ENCODE results near the gene HYLS1. TPM values are rescaled to one million over a fixed set of nuclear protein-coding genes. Genes with fewer than 3 reads are reported as not detected.

Gene HYLS1
- total RNA-seq, 1 donor: 10.4 TPM

DNA sequence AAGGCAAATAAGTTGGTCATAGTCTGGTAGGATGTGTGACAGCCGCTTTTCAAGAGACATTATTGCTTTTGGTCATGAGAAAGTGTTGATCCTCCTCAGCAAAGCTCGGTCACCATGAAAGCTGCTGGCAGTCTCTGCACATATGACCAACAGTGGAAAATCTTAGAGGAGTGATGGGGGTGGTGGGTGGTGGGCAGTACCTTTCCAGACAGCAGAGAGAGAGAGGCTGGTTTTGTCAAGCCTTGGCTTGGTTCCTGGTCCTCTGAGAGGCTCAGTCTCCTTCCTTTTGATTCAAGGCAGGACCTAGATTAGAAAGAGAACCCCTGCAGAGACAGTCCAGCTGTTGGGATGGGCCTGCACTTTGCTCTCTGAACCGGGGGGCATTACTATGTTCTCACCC is 38.3 kb downstream of the HYLS1 start:
- no peak overlapping the region for H3K4me3 ChIP-seq (ENCODE audit: low read depth, low read length)
- TF ChIP-seq, protein P1, sequence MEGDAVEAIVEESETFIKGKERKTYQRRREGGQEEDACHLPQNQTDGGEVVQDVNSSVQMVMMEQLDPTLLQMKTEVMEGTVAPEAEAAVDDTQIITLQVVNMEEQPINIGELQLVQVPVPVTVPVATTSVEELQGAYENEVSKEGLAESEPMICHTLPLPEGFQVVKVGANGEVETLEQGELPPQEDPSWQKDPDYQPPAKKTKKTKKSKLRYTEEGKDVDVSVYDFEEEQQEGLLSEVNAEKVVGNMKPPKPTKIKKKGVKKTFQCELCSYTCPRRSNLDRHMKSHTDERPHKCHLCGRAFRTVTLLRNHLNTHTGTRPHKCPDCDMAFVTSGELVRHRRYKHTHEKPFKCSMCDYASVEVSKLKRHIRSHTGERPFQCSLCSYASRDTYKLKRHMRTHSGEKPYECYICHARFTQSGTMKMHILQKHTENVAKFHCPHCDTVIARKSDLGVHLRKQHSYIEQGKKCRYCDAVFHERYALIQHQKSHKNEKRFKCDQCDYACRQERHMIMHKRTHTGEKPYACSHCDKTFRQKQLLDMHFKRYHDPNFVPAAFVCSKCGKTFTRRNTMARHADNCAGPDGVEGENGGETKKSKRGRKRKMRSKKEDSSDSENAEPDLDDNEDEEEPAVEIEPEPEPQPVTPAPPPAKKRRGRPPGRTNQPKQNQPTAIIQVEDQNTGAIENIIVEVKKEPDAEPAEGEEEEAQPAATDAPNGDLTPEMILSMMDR (IDR thresholded peaks at IDR 0.05; ENCODE audit: insufficient read depth, low read depth, low read length): no peak
- DNase-seq (ENCODE audit: low read depth): no peak

DNA sequence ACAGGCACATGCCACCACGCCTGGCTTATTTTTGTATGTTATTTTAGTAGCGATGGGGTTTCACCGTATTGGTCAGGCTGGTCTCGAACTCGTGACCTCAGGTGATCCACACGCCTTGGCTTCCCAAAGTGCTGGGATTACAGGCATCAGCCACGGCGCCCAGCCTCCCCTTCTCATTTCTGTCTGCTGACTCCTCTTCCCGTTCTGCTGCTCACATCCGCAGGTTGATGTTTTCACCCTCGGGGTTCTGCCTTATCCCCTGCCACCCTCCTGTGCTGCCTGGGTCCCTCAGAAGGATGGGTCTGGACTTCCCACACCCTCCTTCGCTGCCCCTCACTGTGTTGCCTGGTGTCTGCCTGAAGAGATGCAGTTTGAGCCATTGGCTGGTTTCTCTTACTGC is 39.2 kb downstream of the HYLS1 start:
- H3K4me3 ChIP-seq (ENCODE audit: low read depth, low read length): no peak overlapping the region
- no peak for DNase-seq (ENCODE audit: low read depth)
- TF ChIP-seq, protein P1 (IDR thresholded peaks at IDR 0.05; ENCODE audit: insufficient read depth, low read depth, low read length): no peak

DNA sequence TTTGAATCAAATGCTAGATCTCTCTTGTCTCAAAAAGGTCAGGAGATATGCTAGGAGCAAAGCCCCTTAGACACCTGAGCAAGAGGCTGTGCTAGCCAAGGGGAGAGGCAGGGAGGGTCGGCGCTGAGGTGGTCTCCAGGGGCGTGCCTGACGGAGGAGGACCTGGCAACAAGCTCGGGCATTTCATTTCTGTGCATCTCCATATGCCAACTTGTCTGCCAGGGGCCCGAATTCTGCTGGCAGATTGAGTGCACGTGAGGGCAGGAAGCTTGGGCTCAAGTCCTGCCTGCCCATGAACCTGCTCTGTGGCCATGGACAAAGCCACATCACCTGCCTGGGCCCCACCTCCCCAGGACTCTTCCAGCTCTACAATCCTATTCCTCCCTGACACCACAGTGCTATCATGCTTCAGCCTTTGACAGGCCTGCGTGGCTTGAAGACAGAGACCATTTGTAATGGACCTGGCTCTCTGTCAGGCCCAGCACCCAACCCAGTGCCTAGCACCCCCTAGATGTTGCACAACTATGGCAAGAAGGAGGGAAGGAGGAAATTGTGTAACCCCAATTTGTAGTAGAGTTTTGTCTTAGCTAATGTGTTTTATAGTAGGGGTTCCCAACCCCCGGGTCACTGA is 42.1 kb downstream of the HYLS1 start:
- TF ChIP-seq, protein P1 (IDR thresholded peaks at IDR 0.05; ENCODE audit: insufficient read depth, low read depth, low read length): no peak
- no peak overlapping the region for H3K4me3 ChIP-seq (ENCODE audit: low read depth, low read length)
- DNase-seq (ENCODE audit: low read depth): no peak

DNA sequence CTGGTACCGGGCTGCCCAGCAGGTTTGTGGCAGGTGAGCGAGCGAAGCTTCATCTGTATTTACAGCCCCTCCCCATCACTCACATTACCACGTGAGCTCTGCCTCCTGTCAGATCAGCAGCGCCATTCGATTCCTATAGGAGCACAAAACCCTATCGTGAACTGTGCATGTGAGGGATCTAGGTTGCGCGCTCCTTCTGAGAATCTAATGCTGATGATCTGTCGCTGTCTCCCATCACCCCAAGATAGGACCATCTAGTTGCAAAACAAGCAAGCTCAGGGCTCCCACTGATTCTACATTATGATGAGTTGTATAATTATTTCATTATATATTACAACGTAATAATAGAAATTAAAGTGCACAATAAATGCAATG is 42.6 kb downstream of the HYLS1 start:
- no peak overlapping the region for H3K4me3 ChIP-seq (ENCODE audit: low read depth, low read length)
- TF ChIP-seq, protein P1 (IDR thresholded peaks at IDR 0.05; ENCODE audit: insufficient read depth, low read depth, low read length): no peak
- no peak for DNase-seq (ENCODE audit: low read depth)

DNA sequence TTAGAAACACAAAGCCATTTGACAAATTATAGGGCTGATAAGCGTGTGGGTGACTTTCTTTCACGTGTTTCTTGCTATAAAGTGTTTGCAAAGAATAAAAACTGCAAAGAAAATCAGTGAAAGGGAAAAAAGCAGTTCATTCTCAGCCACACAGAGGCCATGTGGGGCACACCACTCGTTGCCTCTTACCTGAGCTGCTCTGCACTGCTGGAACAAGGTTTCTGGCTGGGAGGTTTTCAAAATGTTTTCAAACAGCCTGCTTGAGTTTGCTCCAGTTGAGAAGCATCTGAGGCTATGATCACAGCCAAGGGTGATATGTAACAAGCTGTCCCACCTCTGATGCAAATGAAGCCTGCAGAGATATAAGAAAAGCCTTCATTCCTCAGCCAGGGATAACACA is 43.6 kb downstream of the HYLS1 start:
- DNase-seq (ENCODE audit: low read depth): no peak
- H3K4me3 ChIP-seq (ENCODE audit: low read depth, low read length): no peak overlapping the region
- TF ChIP-seq, protein P1 (IDR thresholded peaks at IDR 0.05; ENCODE audit: insufficient read depth, low read depth, low read length): no peak

DNA sequence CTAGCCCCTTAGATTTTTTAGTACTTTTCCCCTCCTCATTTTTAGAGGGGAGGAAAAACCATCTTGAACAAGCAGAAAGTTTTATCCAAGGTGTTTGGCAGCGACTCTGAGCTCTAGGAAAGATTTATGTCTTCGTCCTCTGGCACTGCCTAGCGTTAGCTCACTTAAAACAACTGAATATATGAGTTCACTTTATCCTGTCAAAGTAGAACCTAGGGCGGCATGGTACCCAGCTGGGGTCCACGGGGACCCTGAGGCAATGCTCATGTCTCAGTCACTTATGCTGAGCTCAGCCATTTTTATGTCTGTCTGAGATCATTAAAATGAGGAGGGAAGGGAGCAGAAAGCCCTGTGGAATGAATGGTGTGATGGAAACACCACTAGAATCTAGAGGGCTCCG is 44.2 kb downstream of the HYLS1 start:
- H3K4me3 ChIP-seq (ENCODE audit: low read depth, low read length): no peak overlapping the region
- no peak for DNase-seq (ENCODE audit: low read depth)
- TF ChIP-seq, protein P1 (IDR thresholded peaks at IDR 0.05; ENCODE audit: insufficient read depth, low read depth, low read length): no peak

DNA sequence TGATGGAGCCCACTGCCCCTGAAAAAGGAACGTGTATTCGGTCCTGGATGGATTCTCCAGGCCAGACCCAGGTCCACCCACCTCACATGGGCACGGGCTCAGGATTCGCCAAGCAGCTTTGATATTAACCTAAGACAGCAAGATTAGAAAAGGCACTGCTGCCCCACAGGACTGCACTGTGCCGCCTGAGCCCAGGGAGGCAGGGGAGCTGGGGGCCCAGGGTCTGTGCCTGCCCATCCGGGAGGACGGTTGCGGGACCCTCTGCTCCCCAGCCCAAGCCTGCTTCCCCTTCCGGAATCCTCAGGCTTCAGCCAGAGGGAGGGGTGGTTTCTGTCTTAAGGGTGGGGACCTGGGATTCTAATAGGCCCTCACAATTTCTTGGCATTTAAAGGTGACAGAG is 44.8 kb downstream of the HYLS1 start:
- DNase-seq (ENCODE audit: low read depth): no peak
- no peak overlapping the region for H3K4me3 ChIP-seq (ENCODE audit: low read depth, low read length)
- TF ChIP-seq, protein P1 (IDR thresholded peaks at IDR 0.05; ENCODE audit: insufficient read depth, low read depth, low read length): no peak

Measured in fibroblast of villous mesenchyme (primary cell).